ENCODE data around the gene PPP6R1. TPM values are rescaled to one million over a fixed set of nuclear protein-coding genes. Genes with fewer than 3 reads are reported as not detected.

The PPP6R1 gene
- polyA plus RNA-seq, 6 donors from 2014 or later = 21.4 to 81.1 (median 41.1) TPM

Other genes starting within 250 kb of the PPP6R1 start
- gene GP6, start 220.8 kb downstream of the PPP6R1 start, polyA plus RNA-seq (ENCODE audit: low read depth in 6 of 6) = 1 to 10 TPM in 1 of 6 donors, under 1 TPM in 4, not detected in 1; 0.13 to 2.1 (median 0.47) TPM
- 10 to 100 TPM in 1 of 6 donors, 1 to 10 TPM in 5; 2.7 to 20.4 (median 8.4) TPM for gene RDH13, start 195.9 kb downstream of the PPP6R1 start, polyA plus RNA-seq (ENCODE audit: low read depth in 6 of 6)
- gene EPS8L1, start 183.1 kb downstream of the PPP6R1 start, polyA plus RNA-seq (ENCODE audit: low read depth in 6 of 6) = not detected
- 1 to 10 TPM; 1.0 to 8.1 (median 3.2) TPM for gene PPP1R12C, start 141.4 kb downstream of the PPP6R1 start, polyA plus RNA-seq (ENCODE audit: low read depth in 6 of 6)
- gene TNNT1, start 109.8 kb downstream of the PPP6R1 start, polyA plus RNA-seq (ENCODE audit: low read depth in 6 of 6) = not detected
- gene TNNI3, start 101.3 kb downstream of the PPP6R1 start, polyA plus RNA-seq (ENCODE audit: low read depth in 6 of 6) = not detected
- not detected for gene DNAAF3, start 92.4 kb downstream of the PPP6R1 start, polyA plus RNA-seq (ENCODE audit: low read depth in 6 of 6)
- gene SYT5, start 78.7 kb downstream of the PPP6R1 start, polyA plus RNA-seq (ENCODE audit: low read depth in 6 of 6) = 1 to 10 TPM in 5 of 6 donors, under 1 TPM in 1; 0.92 to 2.6 (median 1.6) TPM
- not detected for gene PTPRH, start 49.5 kb downstream of the PPP6R1 start, polyA plus RNA-seq (ENCODE audit: low read depth in 6 of 6)
- 1 to 10 TPM in 2 of 6 donors, under 1 TPM in 2, not detected in 2; 0.25 to 1.5 (median 0.76) TPM for gene TMEM86B, start 30.3 kb downstream of the PPP6R1 start, polyA plus RNA-seq (ENCODE audit: low read depth in 6 of 6)
- gene HSPBP1, start 21.1 kb upstream of the PPP6R1 start, polyA plus RNA-seq (ENCODE audit: low read depth in 6 of 6) = 10 to 100 TPM; 22.6 to 40.0 (median 32.6) TPM
- not detected for gene BRSK1, start 25.0 kb upstream of the PPP6R1 start, polyA plus RNA-seq (ENCODE audit: low read depth in 6 of 6)
- gene TMEM150B, start 66.3 kb upstream of the PPP6R1 start, polyA plus RNA-seq (ENCODE audit: low read depth in 6 of 6) = not detected
- gene KMT5C, start 80.9 kb upstream of the PPP6R1 start, polyA plus RNA-seq (ENCODE audit: low read depth in 6 of 6) = 1 to 10 TPM in 4 of 6 donors, under 1 TPM in 1, not detected in 1; 0.83 to 2.4 (median 1.3) TPM
- gene COX6B2, start 95.7 kb upstream of the PPP6R1 start, polyA plus RNA-seq (ENCODE audit: low read depth in 6 of 6) = not detected
- not detected for gene GARIN5B, start 104.2 kb upstream of the PPP6R1 start, polyA plus RNA-seq (ENCODE audit: low read depth in 6 of 6)
- gene IL11, start 111.4 kb upstream of the PPP6R1 start, polyA plus RNA-seq (ENCODE audit: low read depth in 6 of 6) = not detected
- gene TMEM190, start 117.8 kb upstream of the PPP6R1 start, polyA plus RNA-seq (ENCODE audit: low read depth in 6 of 6) = not detected
- gene TMEM238, start 125.3 kb upstream of the PPP6R1 start, polyA plus RNA-seq (ENCODE audit: low read depth in 6 of 6) = under 1 TPM in 4 of 6 donors, not detected in 2; 0.29 to 0.90 (median 0.40) TPM
- 100 to 1,000 TPM; 229 to 734 (median 601) TPM for gene RPL28, start 126.9 kb upstream of the PPP6R1 start, polyA plus RNA-seq (ENCODE audit: low read depth in 6 of 6)
- gene UBE2S, start 148.8 kb upstream of the PPP6R1 start, polyA plus RNA-seq (ENCODE audit: low read depth in 6 of 6) = 10 to 100 TPM; 18.8 to 41.3 (median 30.6) TPM
- not detected for gene SHISA7, start 184.3 kb upstream of the PPP6R1 start, polyA plus RNA-seq (ENCODE audit: low read depth in 6 of 6)
- 10 to 100 TPM; 21.8 to 57.9 (median 28.0) TPM for gene ISOC2, start 202.6 kb upstream of the PPP6R1 start, polyA plus RNA-seq (ENCODE audit: low read depth in 6 of 6)
- not detected for gene C19orf85, start 205.7 kb upstream of the PPP6R1 start, polyA plus RNA-seq (ENCODE audit: low read depth in 6 of 6)
- gene ZNF628, start 217.6 kb upstream of the PPP6R1 start, polyA plus RNA-seq (ENCODE audit: low read depth in 6 of 6) = 1 to 10 TPM in 2 of 6 donors, under 1 TPM in 3, not detected in 1; 0.16 to 2.2 (median 0.94) TPM
- 1 to 10 TPM; 3.4 to 7.5 (median 4.8) TPM for gene NAT14, start 226.2 kb upstream of the PPP6R1 start, polyA plus RNA-seq (ENCODE audit: low read depth in 6 of 6)
- under 1 TPM in 4 of 6 donors, not detected in 2; 0.05 to 0.11 (median 0.09) TPM for gene SSC5D, start 229.4 kb upstream of the PPP6R1 start, polyA plus RNA-seq (ENCODE audit: low read depth in 6 of 6)